Measurements from ENCODE around the gene SCAF4.

- TF ChIP-seq, protein P1, sequence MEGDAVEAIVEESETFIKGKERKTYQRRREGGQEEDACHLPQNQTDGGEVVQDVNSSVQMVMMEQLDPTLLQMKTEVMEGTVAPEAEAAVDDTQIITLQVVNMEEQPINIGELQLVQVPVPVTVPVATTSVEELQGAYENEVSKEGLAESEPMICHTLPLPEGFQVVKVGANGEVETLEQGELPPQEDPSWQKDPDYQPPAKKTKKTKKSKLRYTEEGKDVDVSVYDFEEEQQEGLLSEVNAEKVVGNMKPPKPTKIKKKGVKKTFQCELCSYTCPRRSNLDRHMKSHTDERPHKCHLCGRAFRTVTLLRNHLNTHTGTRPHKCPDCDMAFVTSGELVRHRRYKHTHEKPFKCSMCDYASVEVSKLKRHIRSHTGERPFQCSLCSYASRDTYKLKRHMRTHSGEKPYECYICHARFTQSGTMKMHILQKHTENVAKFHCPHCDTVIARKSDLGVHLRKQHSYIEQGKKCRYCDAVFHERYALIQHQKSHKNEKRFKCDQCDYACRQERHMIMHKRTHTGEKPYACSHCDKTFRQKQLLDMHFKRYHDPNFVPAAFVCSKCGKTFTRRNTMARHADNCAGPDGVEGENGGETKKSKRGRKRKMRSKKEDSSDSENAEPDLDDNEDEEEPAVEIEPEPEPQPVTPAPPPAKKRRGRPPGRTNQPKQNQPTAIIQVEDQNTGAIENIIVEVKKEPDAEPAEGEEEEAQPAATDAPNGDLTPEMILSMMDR (IDR thresholded peaks at IDR 0.05): no peak
- no peak for TF ChIP-seq POLR2A (IDR thresholded peaks at IDR 0.05)
Measured at GRCh38 chr21:31716106-31716505, 15.8 kb downstream of the SCAF4 start.

All from right lobe of liver (tissue), 4 donors.